A204.1 (cell line): Measurements from ENCODE around the gene AMOT.

Experiments
- FAIRE-seq: peaks from 2 replicates; lab custom pipeline; 2012; peaks lifted over from hg19 to GRCh38; lab: Jason Lieb, UNC

Gene AMOT

GRCh38 chrX:112738347-112739033, 102.1 kb downstream of the AMOT start:
- FAIRE-seq: no peak

- no peak for FAIRE-seq
Observed at GRCh38 chrX:112736310-112736709, 104.3 kb downstream of the AMOT start.

GRCh38 chrX:112735147-112735546, 105.5 kb downstream of the AMOT start:
- FAIRE-seq: no peak

GRCh38 chrX:112734290-112734689, 106.3 kb downstream of the AMOT start:
- no peak for FAIRE-seq

- peak; percentile 92 for FAIRE-seq
Observed at GRCh38 chrX:112731793-112732192, 108.8 kb downstream of the AMOT start.
